Thymus (tissue), 11 donors: ENCODE data around the gene ZNF674. TPM values are rescaled to one million over a fixed set of nuclear protein-coding genes. Genes with fewer than 3 reads are reported as not detected.
"Not testable (repeated sequence)": the region's sequence is repeated elsewhere in the genome, so short reads cannot be mapped to it uniquely, and the experiment has no call there.

ENCODE experiments used
- DNase-seq, 9 donors: peaks; one replicate each; pipeline ENCODE4 v3.0.0-alpha.2; 2013; ENCODE audit warnings: low spot score in 9 of 9, low read depth in 6 of 9, missing footprints in 1 of 9
- H3K27ac ChIP-seq, 2 donors: one replicate each; pipeline ENCODE4 v1.5.1; 2013; ENCODE audit warnings: control low read depth in 1 of 2, low read depth in 1 of 2, low read length in 1 of 2, mild to moderate bottlenecking in 1 of 2, moderate library complexity in 1 of 2
- H3K27me3 ChIP-seq, 2 donors: one replicate each; pipeline ENCODE4 v1.5.1; 2013; ENCODE audit warnings: low read length in 1 of 2; ENCODE audit not compliant: control insufficient read depth in 2 of 2, insufficient read depth in 1 of 2
- H3K36me3 ChIP-seq, 2 donors: one replicate each; pipeline ENCODE4 v1.5.1; 2013; ENCODE audit warnings: low read length in 1 of 2, mild to moderate bottlenecking in 1 of 2, moderate library complexity in 1 of 2; ENCODE audit not compliant: control insufficient read depth in 2 of 2, insufficient read depth in 2 of 2
- H3K4me1 ChIP-seq, 2 donors: one replicate each; pipeline ENCODE4 v1.5.1; 2013; ENCODE audit warnings: low read length in 2 of 2; ENCODE audit not compliant: control insufficient read depth in 2 of 2, insufficient read depth in 2 of 2
- H3K4me3 ChIP-seq, 2 donors: one replicate each; pipeline ENCODE4 v1.5.1; 2013; ENCODE audit warnings: low read length in 2 of 2, control low read depth in 1 of 2, mild to moderate bottlenecking in 1 of 2
- H3K9me3 ChIP-seq, 2 donors: one replicate each; pipeline ENCODE4 v1.5.1; 2013; ENCODE audit warnings: low read length in 1 of 2, mild to moderate bottlenecking in 1 of 2; ENCODE audit not compliant: control insufficient read depth in 2 of 2, insufficient read depth in 1 of 2
- WGBS: extraction: QIAGEN DNeasy Blood & Tissue Kit; methylation state at CpG from one replicate; pipeline ENCODE4 v1.1.7; 2013; 5-methylcytosine and 5-hydroxymethylcytosine counted together
- polyA plus RNA-seq: library from polyadenylated mRNA; stranded (reverse); fragments of 200-250 nt; gene quantifications from one replicate; pipeline ENCODE4 v1.2.3, GENCODE V29; 2013
- total RNA-seq: library from RNA; stranded (reverse); fragments of 120-200 nt; gene quantifications from one replicate; pipeline ENCODE4 v1.2.4, GENCODE V29; 2013
- donor health status: healthy.

The ZNF674 gene
- total and polyA plus RNA-seq, 2 donors, result 2.8 to 3.8 TPM

DNA sequence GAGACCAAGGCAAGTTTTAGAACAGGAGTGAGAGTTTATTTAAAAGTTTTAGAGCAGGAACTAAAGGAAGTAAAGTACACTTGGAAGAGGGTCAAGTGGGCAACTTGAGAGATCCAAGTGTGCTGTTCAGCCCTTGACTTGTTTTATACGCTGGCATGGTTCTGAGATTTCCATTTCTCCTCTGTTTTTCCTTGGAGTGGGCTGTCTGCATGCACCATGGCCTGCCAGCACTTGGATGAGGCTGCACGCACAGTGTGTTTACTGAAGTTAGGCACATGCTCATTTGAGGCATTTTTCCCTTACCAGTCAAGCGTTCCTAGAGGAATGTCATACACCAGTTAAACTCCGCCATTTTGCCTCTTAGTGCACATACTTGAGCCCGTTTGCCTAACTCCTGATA is 8.7 kb upstream of the ZNF674 start:
- no peak for DNase-seq
- 99% methylated on average over 5 of the region's 5 CpGs for WGBS
- Histone ChIP-seq H3K27ac (no peak overlapping the region), H3K4me3 (no peak overlapping the region), H3K4me1 (no peaks in the 10 kb centered on the region), H3K27me3 (no peaks in the 10 kb centered on the region), H3K36me3 (no peaks in the 10 kb centered on the region), H3K9me3 (no peaks in the 10 kb centered on the region)

DNA sequence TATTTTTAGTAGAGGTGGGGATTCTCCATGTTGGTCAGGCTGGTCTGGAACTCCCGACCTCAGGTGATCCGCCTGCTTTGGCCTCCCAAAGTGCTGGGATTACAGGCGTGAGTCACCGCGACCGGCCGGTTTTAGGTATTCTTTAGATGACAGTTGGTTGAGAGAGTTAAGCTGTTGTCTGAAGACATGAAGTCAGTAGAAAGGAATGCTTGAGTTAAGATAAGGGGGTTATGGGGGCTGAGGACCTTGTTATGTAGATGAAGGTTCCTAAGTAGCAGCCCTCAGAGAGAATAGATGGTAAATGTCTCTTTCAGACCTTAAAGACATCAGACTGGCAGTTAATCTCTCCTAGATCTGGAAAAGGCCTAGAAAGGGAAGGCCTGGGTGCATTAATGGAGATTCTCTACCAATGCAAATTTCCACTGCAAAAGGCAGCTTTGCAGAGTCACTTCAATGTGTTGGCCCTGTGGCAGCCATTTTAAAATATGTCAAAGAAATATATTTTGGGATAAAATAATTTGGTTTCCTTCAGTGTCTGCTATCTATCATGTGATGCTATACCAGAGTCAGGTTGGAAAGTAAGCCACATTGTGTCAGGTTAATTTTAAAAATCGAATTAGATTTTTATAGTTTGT is 6.4 kb upstream of the ZNF674 start:
- H3K36me3 ChIP-seq, result no peaks in the 10 kb centered on the region
- no peaks in the 10 kb centered on the region for H3K27me3 ChIP-seq
- no peaks in the 10 kb centered on the region for H3K9me3 ChIP-seq
- DNase-seq, result no peak
- WGBS, result 95% methylated on average over 8 of the region's 8 CpGs
- no peak overlapping the region for H3K27ac ChIP-seq
- no peak overlapping the region for H3K4me3 ChIP-seq
- H3K4me1 ChIP-seq, result peaks cover under 1 to 2% of the 10 kb centered on the region in 2 donors

DNA sequence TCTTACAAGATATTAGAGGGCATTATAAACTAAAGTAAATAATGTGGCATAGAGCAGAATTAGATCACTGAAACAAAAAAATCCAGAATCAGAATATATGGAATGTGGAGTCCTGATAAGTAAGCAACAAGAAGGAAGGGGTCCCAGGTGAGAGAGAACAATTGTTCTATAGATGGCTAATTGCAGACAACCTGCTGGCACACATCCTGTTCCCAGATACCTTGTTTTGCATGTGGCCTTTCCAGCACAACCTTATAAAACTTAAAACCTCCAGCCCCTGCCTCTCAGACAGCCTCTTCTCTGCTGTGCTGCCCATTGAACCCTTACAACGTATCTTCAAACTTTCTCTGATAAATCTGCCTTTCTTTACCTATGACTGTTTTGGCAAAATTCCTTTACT is 4.7 kb upstream of the ZNF674 start:
- H3K27me3 ChIP-seq, result no peaks in the 10 kb centered on the region
- WGBS, result 95% methylated on average over 1 of the region's 1 CpG

DNA sequence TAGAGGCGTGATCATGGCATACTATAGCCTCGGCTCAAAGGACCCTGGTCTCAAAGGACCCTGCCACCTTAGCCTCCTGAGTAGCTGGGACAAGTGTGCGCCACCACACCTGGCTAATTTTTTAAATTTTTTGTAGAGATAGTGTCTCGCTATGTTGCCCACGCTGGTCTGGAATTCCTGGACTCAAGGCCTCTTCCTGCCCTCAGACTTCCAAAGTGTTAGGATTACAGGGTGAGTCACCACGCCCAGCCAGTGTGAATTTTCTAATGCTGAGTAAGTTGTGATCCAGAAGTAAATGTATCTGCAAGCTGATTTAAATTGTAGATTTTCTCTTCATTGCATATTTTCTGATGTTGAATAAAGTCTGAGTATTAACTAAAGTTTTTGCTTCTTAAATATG is 2.6 kb upstream of the ZNF674 start:
- no peak for DNase-seq
- H3K4me3 ChIP-seq, result no peak overlapping the region
- no peaks in the 10 kb centered on the region for H3K9me3 ChIP-seq
- no peaks in the 10 kb centered on the region for H3K27me3 ChIP-seq
- H3K27ac ChIP-seq, result no peak overlapping the region
- over 99% methylated on average over 6 of the region's 6 CpGs for WGBS
- H3K36me3 ChIP-seq, result no peaks in the 10 kb centered on the region
- peaks cover 5 to 9% of the 10 kb centered on the region in 2 donors for H3K4me1 ChIP-seq

More for the DNA sequence above, 4.7 kb upstream of the ZNF674 start:
- peaks cover 5 to 6% of the 10 kb centered on the region in 2 donors for H3K4me1 ChIP-seq
- no peak overlapping the region for H3K4me3 ChIP-seq
- DNase-seq, result no peak
- no peaks in the 10 kb centered on the region for H3K36me3 ChIP-seq
- H3K27ac ChIP-seq, result no peak overlapping the region
- no peaks in the 10 kb centered on the region for H3K9me3 ChIP-seq

DNA sequence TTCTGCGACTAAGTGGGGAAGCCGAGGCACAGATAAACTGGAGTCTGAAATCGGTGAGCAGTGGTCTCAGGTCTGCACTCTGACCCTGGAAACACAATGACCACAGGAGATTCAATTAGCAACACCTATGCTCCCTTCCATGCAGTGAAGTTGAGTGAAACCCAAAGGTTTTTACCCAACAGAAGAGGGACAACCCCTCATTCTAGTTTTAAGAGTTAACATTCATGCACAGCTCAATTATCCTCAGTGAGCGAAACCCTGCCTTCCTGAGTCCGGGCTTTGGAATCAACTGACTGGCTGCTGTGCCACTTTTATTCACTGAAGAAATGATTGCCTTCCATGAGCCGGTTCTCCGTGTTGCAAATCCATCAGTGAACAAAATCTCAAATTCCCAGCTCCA is 694 bp downstream of the ZNF674 start:
- Histone ChIP-seq H3K4me3 (peak overlapping the region; percentile 76 to 92), H3K27ac (peak overlapping the region in 1 of 2 donors; percentile 61)
- not testable (repeated sequence) for DNase-seq, H3K36me3 ChIP-seq, H3K4me1 ChIP-seq, H3K27me3 ChIP-seq, H3K9me3 ChIP-seq
- 66% methylated on average over 7 of the region's 7 CpGs for WGBS

DNA sequence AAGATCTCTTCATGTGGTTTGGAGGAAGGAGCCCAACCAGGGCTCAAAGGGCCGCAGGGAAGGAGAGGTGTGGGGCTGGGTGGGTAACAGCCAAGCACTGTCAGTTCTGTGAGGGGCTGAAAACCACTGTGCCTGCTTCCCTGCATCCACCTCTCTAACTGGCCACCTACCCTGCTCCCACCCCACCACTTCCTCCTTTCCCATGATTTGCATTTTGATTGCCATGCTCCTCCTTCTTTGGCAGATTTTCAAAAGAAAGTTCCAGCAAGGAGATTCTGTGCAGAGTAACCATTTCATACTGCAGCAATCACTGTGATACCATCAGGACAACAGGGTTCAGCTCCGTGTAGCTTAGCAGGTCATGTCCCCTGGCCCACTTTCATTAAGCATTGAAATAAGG is 1.8 kb downstream of the ZNF674 start:
- no peak overlapping the region for H3K27ac ChIP-seq
- 74% methylated on average over 2 of the region's 2 CpGs for WGBS

DNA sequence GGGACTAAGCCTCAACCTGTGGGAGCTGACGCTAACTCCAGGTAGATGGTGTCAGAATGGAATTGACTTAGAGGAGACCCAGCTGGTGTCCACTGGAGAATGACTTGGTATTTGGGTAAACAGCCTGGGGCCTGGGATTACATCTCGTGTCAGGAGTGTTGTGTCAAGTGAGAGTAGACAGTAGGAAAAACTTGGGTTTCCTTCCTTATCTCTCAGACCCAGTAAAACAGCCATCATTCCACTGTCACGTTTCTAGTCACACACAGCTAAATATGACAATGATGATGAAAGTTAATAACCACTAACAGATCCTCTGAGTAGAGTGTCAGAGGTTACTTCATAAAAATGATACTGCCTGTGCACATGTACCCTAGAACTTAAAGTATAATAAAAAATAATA is 13.8 kb downstream of the ZNF674 start:
- no peaks in the 10 kb centered on the region for H3K4me1 ChIP-seq
- H3K27me3 ChIP-seq, result no peaks in the 10 kb centered on the region
- WGBS, result 98% methylated on average over 3 of the region's 3 CpGs
- H3K4me3 ChIP-seq, result no peak overlapping the region
- no peaks in the 10 kb centered on the region for H3K9me3 ChIP-seq
- no peak for DNase-seq
- no peak overlapping the region for H3K27ac ChIP-seq
- no peaks in the 10 kb centered on the region for H3K36me3 ChIP-seq

More for the DNA sequence above, 1.8 kb downstream of the ZNF674 start:
- no peaks in the 10 kb centered on the region for H3K9me3 ChIP-seq
- DNase-seq, result no peak
- H3K36me3 ChIP-seq, result no peaks in the 10 kb centered on the region
- no peaks in the 10 kb centered on the region for H3K27me3 ChIP-seq
- H3K4me1 ChIP-seq, result peaks cover 5 to 9% of the 10 kb centered on the region in 2 donors
- no peak overlapping the region for H3K4me3 ChIP-seq

DNA sequence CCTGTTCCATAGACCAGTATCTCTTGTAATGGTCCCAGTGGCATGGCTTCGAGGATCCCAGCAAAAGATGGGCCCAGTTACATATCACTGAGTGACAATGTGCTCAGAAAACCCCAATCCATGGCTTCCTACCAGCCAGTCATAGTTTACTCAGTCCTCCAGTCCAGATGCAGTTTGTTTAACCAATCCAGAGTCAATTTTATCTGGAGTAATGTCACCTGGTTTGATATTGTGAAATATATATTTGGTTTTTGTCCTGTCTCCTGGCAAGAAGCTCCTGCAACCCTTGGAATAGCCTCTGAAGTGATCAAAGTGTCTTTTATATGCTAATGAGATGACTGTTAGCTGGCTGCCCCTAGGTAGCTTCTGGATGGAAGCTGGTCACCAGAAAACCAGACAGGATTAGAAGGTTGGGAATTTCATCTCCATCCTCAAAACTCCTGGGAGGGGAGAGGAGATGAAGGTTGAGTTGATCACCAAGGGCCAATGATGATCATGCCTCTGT is 14.8 kb downstream of the ZNF674 start:
- not testable (repeated sequence) for H3K9me3 ChIP-seq, H3K4me3 ChIP-seq, H3K27me3 ChIP-seq, H3K27ac ChIP-seq, DNase-seq, H3K36me3 ChIP-seq, H3K4me1 ChIP-seq
- WGBS, result 100% methylated on average over 1 of the region's 1 CpG

DNA sequence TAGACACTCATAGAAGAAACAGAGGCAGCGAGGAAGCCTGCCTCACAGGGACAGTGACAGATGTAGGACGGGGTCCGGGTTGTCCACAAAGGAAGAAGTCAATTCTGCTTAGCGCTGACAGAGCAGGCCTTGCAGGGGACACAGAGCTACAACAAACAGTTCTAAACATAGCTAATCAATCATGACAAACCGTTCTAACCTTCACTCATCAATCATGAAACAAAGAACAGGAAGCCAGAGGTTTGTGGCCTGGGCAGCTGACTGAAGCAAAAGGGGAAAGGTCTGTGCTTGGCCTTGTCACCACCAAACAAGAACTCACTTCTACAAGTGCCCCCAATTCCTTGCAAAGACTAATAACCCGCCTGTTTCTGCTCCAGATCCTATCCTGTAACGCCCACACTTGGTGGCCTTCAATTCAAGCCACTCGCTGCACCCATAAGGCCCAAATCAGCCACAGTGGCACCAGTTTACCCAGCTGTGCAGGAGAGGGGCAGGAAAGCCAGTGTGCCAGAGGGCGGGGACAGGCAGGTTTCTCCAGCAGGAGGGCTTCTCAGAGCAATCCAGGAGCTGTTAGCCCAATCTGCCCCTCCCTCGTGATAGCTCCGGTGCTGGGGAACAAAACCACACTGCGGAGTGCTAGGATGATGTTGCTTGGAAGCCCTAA is 15.3 kb downstream of the ZNF674 start:
- H3K36me3 ChIP-seq, H3K27me3 ChIP-seq, H3K27ac ChIP-seq, H3K4me1 ChIP-seq, H3K4me3 ChIP-seq, DNase-seq, H3K9me3 ChIP-seq: not testable (repeated sequence)
- 88% methylated on average over 12 of the region's 12 CpGs for WGBS
